Stimulated activated CD8-positive, alpha-beta memory T cell treated with anti-CD3 and anti-CD28 coated beads, Interleukin-4, amount 100 ng/mL, for 1 hour (primary cell): ENCODE measurements around the gene CC2D2B.
"Not testable (repeated sequence)": the region's sequence is repeated elsewhere in the genome, so short reads cannot be mapped to it uniquely, and the experiment has no call there.

Experiments used
- DNase-seq, 2 donors: peaks; one replicate each; pipeline ENCODE4 v3.0.0-alpha.2; 2020; ENCODE audit warnings: low read depth in 2 of 2, low spot score in 1 of 2

CC2D2B gene

GRCh38 chr10:95905897-95906580 is 1.7 kb upstream of the CC2D2B start:
- DNase-seq = not testable (repeated sequence)

- peak; percentile 5 to 8 for DNase-seq
Observed at GRCh38 chr10:95906677-95907455, 909 bp upstream of the CC2D2B start.

GRCh38 chr10:95908450-95908849 is 675 bp downstream of the CC2D2B start:
- DNase-seq = no peak

GRCh38 chr10:95909561-95909960 is 1.8 kb downstream of the CC2D2B start:
- no peak for DNase-seq

- not testable (repeated sequence) for DNase-seq
Observed at GRCh38 chr10:95916039-95916438, 8.3 kb downstream of the CC2D2B start.

GRCh38 chr10:95920798-95921426 is 13.1 kb downstream of the CC2D2B start:
- no peak for DNase-seq

GRCh38 chr10:95925033-95925432 is 17.3 kb downstream of the CC2D2B start:
- no peak for DNase-seq

GRCh38 chr10:95935429-95935828 is 27.7 kb downstream of the CC2D2B start:
- no peak for DNase-seq

GRCh38 chr10:95941115-95941514 is 33.3 kb downstream of the CC2D2B start:
- no peak for DNase-seq

GRCh38 chr10:95963202-95963990 is 55.6 kb downstream of the CC2D2B start:
- no peak for DNase-seq

- DNase-seq = no peak
Observed at GRCh38 chr10:95963991-95964389, 56.2 kb downstream of the CC2D2B start.

GRCh38 chr10:95964756-95965155 is 57.0 kb downstream of the CC2D2B start:
- no peak for DNase-seq

GRCh38 chr10:95976362-95977229 is 68.8 kb downstream of the CC2D2B start:
- no peak for DNase-seq

- DNase-seq = no peak
Observed at GRCh38 chr10:95982200-95982599, 74.4 kb downstream of the CC2D2B start.

GRCh38 chr10:95987685-95988426 is 80.1 kb downstream of the CC2D2B start:
- DNase-seq = no peak

GRCh38 chr10:95988702-95989101 is 80.9 kb downstream of the CC2D2B start:
- no peak for DNase-seq

- not testable (repeated sequence) for DNase-seq
Observed at GRCh38 chr10:95994376-95994775, 86.6 kb downstream of the CC2D2B start.

GRCh38 chr10:95998255-95998784 is 90.5 kb downstream of the CC2D2B start:
- DNase-seq = no peak

GRCh38 chr10:96013956-96014355 is 106.2 kb downstream of the CC2D2B start:
- DNase-seq = no peak
